ENCODE measurements around the gene CELF5.

CELF5 gene

DNA sequence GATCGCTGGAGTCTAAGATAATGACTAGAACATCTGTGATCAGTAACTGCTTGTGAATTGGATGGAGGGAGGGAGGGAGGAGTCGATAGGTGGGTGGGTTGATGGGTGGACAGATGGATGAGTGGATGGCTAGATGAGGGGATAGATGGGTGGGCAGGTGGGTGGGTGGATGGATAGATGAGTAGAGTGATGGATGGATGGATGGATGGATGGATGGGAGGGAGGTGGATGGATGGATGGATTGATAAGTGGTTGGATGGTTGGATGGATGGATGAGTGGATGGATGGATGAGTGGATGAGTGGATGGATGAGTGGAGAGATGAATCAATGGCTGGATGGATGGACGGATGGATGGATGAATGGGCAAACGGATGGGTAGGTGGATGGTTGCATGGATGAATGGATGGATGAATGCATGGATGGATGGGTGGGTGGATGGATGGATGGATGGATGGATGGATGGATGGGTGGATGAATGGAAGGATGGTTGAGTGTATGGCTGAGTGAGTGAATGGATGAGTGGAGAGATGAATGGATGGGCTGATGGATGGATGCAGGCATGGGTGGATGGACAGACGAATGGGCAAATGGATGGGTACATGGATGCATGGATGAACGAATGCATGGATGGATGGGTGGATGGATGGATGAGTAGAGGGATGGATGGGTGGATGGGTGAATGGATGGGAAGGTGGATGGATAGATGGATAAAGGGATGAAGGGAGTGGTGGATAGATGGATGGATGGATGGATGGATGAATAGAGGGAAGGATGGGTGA, 97.9 kb downstream of the CELF5 start (continued):
- TF ChIP-seq INSM2 (tag by site-specific recombination; IDR thresholded peaks at IDR 0.05) = peak; percentile 24; the same call in 1 of the 2 replicates
- TF ChIP-seq ZNF140 (tag by site-specific recombination; IDR thresholded peaks at IDR 0.05) = no peak
- TF ChIP-seq ZNF274 (IDR thresholded peaks at IDR 0.05; ENCODE audit: low read length) = no peak
- 0 out of 2 replicates have a peak, but pooled peaks have one; percentile 48 for TF ChIP-seq ZNF274 (tag by site-specific recombination; IDR thresholded peaks at IDR 0.05; ENCODE audit: borderline replicate concordance)
- TF ChIP-seq REPIN1 (tag by site-specific recombination; IDR thresholded peaks at IDR 0.05; ENCODE audit: low read depth) = no peak
- TF ChIP-seq ZNF239 (tag by site-specific recombination; IDR thresholded peaks at IDR 0.05) = 0 out of 2 replicates have a peak, but pooled peaks have one; percentile 5

DNA sequence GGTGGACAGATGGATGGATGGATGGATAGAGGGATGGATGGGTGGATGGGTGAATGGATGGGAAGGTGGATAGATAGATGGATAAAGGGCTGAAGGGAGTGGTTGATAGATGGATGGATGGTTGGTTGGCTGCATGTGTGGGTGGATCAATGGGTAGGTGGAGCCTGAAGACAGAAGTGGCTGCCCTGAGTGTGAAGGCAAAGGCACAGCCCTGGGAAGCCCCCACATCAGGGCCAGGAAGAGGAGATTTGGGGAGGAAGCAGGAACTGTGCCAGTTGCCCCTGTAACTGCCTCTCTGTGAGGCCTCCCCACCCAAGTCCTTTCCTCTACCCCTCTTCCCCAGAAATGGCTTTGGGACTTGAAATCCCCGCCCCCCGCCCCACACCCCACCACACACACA, 98.6 kb downstream of the CELF5 start:
- H3K36me3 ChIP-seq (ENCODE audit: control insufficient read depth in 2 of 2, insufficient read depth in 1 of 2, low read length in 2 of 2) = no peaks in the 10 kb centered on the region
- H3K4me3 ChIP-seq (ENCODE audit: low read depth, low read length) = no peak overlapping the region
- H3K27ac ChIP-seq (ENCODE audit: extremely low read depth, low read depth, low read length) = no peak overlapping the region
- ChIA-PET CTCF (interaction anchor here (1.0 to 1.7 kb wide), 7 partner anchors 18 to 164 kb away, joined by 3 to 8 read pairs (median 4); partner anchors contain the start of gene SMIM44), POLR2A (interaction anchor here (0.6 kb wide), 1 partner anchor 78 kb away, joined by 4 read pairs; no protein-coding TSS in a partner anchor)
- no peaks in the 10 kb centered on the region for H3K4me1 ChIP-seq (ENCODE audit: control insufficient read depth, insufficient read depth, low read length)
- H3K9me3 ChIP-seq (ENCODE audit: control insufficient read depth, insufficient read depth, low read depth, low read length) = no peaks in the 10 kb centered on the region
- no peak for TF ChIP-seq ZNF768 (tag by site-specific recombination; IDR thresholded peaks at IDR 0.05)
- TF ChIP-seq EGR2 (tag by site-specific recombination; IDR thresholded peaks at IDR 0.05; ENCODE audit: low read depth) = peak; percentile 48; the same call in 1 of the 2 replicates
- 0 out of 2 replicates have a peak, but pooled peaks have one; percentile 3 for TF ChIP-seq SP2 (tag by site-specific recombination; IDR thresholded peaks at IDR 0.05)

GRCh38 chr19:3323658-3324057, 99.2 kb downstream of the CELF5 start:
- H3K36me3 ChIP-seq (ENCODE audit: control insufficient read depth in 2 of 2, insufficient read depth in 1 of 2, low read length in 2 of 2) = no peaks in the 10 kb centered on the region
- no peak overlapping the region for H3K27ac ChIP-seq (ENCODE audit: extremely low read depth, low read depth, low read length)
- ChIA-PET CTCF (interaction anchor here (0.7 to 1.7 kb wide), 10 partner anchors 19 to 179 kb away, joined by 3 to 8 read pairs (median 4); partner anchors contain the start of gene SMIM44), POLR2A (interaction anchor here (0.6 kb wide), 1 partner anchor 78 kb away, joined by 4 read pairs; no protein-coding TSS in a partner anchor)
- no peaks in the 10 kb centered on the region for H3K9me3 ChIP-seq (ENCODE audit: control insufficient read depth, insufficient read depth, low read depth, low read length)
- H3K4me3 ChIP-seq (ENCODE audit: low read depth, low read length) = no peak overlapping the region
- H3K4me1 ChIP-seq (ENCODE audit: control insufficient read depth, insufficient read depth, low read length) = no peaks in the 10 kb centered on the region
- 0 out of 2 replicates have a peak, but pooled peaks have one; percentile 68 for TF ChIP-seq ZNF768 (tag by site-specific recombination; IDR thresholded peaks at IDR 0.05)
- no peak for TF ChIP-seq ZNF529 (tag by site-specific recombination; IDR thresholded peaks at IDR 0.05; ENCODE audit: insufficient replicate concordance)

- CTCF ChIA-PET = interaction anchor here (0.7 to 7.0 kb wide), 9 partner anchors 19 to 161 kb away, joined by 3 to 107 read pairs (median 8); no protein-coding TSS in a partner anchor
- no peak for TF ChIP-seq ZNF561 (tag by site-specific recombination; IDR thresholded peaks at IDR 0.05; ENCODE audit: borderline replicate concordance)
- peak; percentile 78 for TF ChIP-seq ZSCAN5A (tag by site-specific recombination; IDR thresholded peaks at IDR 0.05)
- TF ChIP-seq ZBTB17 (tag by site-specific recombination; IDR thresholded peaks at IDR 0.05) = no peak
- TF ChIP-seq ZNF768 (tag by site-specific recombination; IDR thresholded peaks at IDR 0.05) = no peak; the same call in 1 of the 2 replicates
- TF ChIP-seq ZNF776 (tag by site-specific recombination; IDR thresholded peaks at IDR 0.05; ENCODE audit: borderline replicate concordance) = no peak
- no peak for TF ChIP-seq YY1 (tag by site-specific recombination; IDR thresholded peaks at IDR 0.05)
- no peak for TF ChIP-seq ZNF830 (tag by site-specific recombination; IDR thresholded peaks at IDR 0.05; ENCODE audit: low read depth)
- no peak for TF ChIP-seq ZNF529 (tag by site-specific recombination; IDR thresholded peaks at IDR 0.05; ENCODE audit: insufficient replicate concordance)
- no peak for TF ChIP-seq ZNF837 (tag by site-specific recombination; IDR thresholded peaks at IDR 0.05)
- TF ChIP-seq GLIS2 (tag by site-specific recombination; IDR thresholded peaks at IDR 0.05) = no peak
These were observed 100.0 kb downstream of the CELF5 start for GRCh38 chr19:3324405-3324856.

More at GRCh38 chr19:3324405-3324856, 100.0 kb downstream of the CELF5 start:
- no peaks in the 10 kb centered on the region for H3K4me1 ChIP-seq (ENCODE audit: control insufficient read depth, insufficient read depth, low read length)
- no peaks in the 10 kb centered on the region for H3K9me3 ChIP-seq (ENCODE audit: control insufficient read depth, insufficient read depth, low read depth, low read length)
- H3K27ac ChIP-seq (ENCODE audit: extremely low read depth, low read depth, low read length) = no peak overlapping the region
- H3K4me3 ChIP-seq (ENCODE audit: low read depth, low read length) = no peak overlapping the region
- POLR2A ChIA-PET = no interaction called here
- H3K36me3 ChIP-seq (ENCODE audit: control insufficient read depth in 2 of 2, insufficient read depth in 1 of 2, low read length in 2 of 2) = no peaks in the 10 kb centered on the region
